GM21381 (cell line): Measurements from ENCODE around the gene CRABP1.
"Not testable (repeated sequence)": the region's sequence is repeated elsewhere in the genome, so short reads cannot be mapped to it uniquely, and the experiment has no call there.

Experiments used
- ATAC-seq: cut with Tn5 transposase; IDR thresholded peaks from one replicate; pipeline ENCODE4 v1.9.1; 2021; ENCODE audit warnings: mild to moderate bottlenecking, moderate library complexity; ENCODE audit not compliant: unreplicated experiment

Gene CRABP1

GRCh38 chr15:78369161-78369560 lies 29.0 kb downstream of the CRABP1 start:
- no peak for ATAC-seq

GRCh38 chr15:78370013-78370412 lies 29.9 kb downstream of the CRABP1 start:
- no peak for ATAC-seq

- no peak for ATAC-seq
These were observed 32.7 kb downstream of the CRABP1 start for GRCh38 chr15:78372880-78373279.

- ATAC-seq = no peak
These were observed 34.6 kb downstream of the CRABP1 start for GRCh38 chr15:78374436-78375393.

- ATAC-seq = not testable (repeated sequence)
These were observed 40.0 kb downstream of the CRABP1 start for GRCh38 chr15:78380143-78380542.

- ATAC-seq = no peak
These were observed 42.1 kb downstream of the CRABP1 start for GRCh38 chr15:78382114-78382880.

GRCh38 chr15:78384651-78385050 lies 44.5 kb downstream of the CRABP1 start:
- ATAC-seq = no peak

GRCh38 chr15:78387246-78388037 lies 47.3 kb downstream of the CRABP1 start:
- no peak for ATAC-seq

- no peak for ATAC-seq
These were observed 48.7 kb downstream of the CRABP1 start for GRCh38 chr15:78388865-78389264.

GRCh38 chr15:78389322-78389721 lies 49.2 kb downstream of the CRABP1 start:
- ATAC-seq = no peak

- no peak for ATAC-seq
These were observed 49.6 kb downstream of the CRABP1 start for GRCh38 chr15:78389738-78390137.

GRCh38 chr15:78390242-78390641 lies 50.1 kb downstream of the CRABP1 start:
- no peak for ATAC-seq

- ATAC-seq = no peak
These were observed 50.7 kb downstream of the CRABP1 start for GRCh38 chr15:78390826-78391225.

- no peak for ATAC-seq
These were observed 51.6 kb downstream of the CRABP1 start for GRCh38 chr15:78391781-78392180.

GRCh38 chr15:78392430-78392829 lies 52.3 kb downstream of the CRABP1 start:
- ATAC-seq = no peak

- no peak for ATAC-seq
These were observed 53.0 kb downstream of the CRABP1 start for GRCh38 chr15:78393137-78393536.

GRCh38 chr15:78394026-78394425 lies 53.9 kb downstream of the CRABP1 start:
- no peak for ATAC-seq

- ATAC-seq = no peak
These were observed 54.9 kb downstream of the CRABP1 start for GRCh38 chr15:78394981-78395616.

- no peak for ATAC-seq
These were observed 56.1 kb downstream of the CRABP1 start for GRCh38 chr15:78396186-78396814.

- ATAC-seq = no peak
These were observed 56.8 kb downstream of the CRABP1 start for GRCh38 chr15:78396976-78397375.
